GM10847 (cell line): ENCODE results near the gene PHACTR1.

Source experiments
- POLR2A ChIP-seq: IDR thresholded peaks from 2 replicates; pipeline ENCODE4 v1.6.1; 2011; ENCODE audit not compliant: insufficient read length; ENCODE audit errors: extremely low read depth

PHACTR1 gene

GRCh38 chr6:13298446-13298845 lies 581.9 kb downstream of the PHACTR1 start:
- no peak for TF ChIP-seq POLR2A

GRCh38 chr6:13299403-13299821 lies 582.8 kb downstream of the PHACTR1 start:
- no peak for TF ChIP-seq POLR2A

GRCh38 chr6:13299918-13300317 lies 583.4 kb downstream of the PHACTR1 start:
- TF ChIP-seq POLR2A, result no peak

- TF ChIP-seq POLR2A, result no peak
These were observed 584.4 kb downstream of the PHACTR1 start for GRCh38 chr6:13300643-13301590.

- TF ChIP-seq POLR2A, result no peak
These were observed 585.7 kb downstream of the PHACTR1 start for GRCh38 chr6:13302291-13302690.

- TF ChIP-seq POLR2A, result no peak
These were observed 586.4 kb downstream of the PHACTR1 start for GRCh38 chr6:13302751-13303667.

- no peak for TF ChIP-seq POLR2A
These were observed 587.1 kb downstream of the PHACTR1 start for GRCh38 chr6:13303668-13304017.

- no peak for TF ChIP-seq POLR2A
These were observed 587.5 kb downstream of the PHACTR1 start for GRCh38 chr6:13304101-13304500.

- no peak for TF ChIP-seq POLR2A
These were observed 588.2 kb downstream of the PHACTR1 start for GRCh38 chr6:13304580-13305260.

- TF ChIP-seq POLR2A, result no peak
These were observed 588.7 kb downstream of the PHACTR1 start for GRCh38 chr6:13305288-13305687.

GRCh38 chr6:13305791-13306190 lies 589.2 kb downstream of the PHACTR1 start:
- no peak for TF ChIP-seq POLR2A

GRCh38 chr6:13307508-13307995 lies 591.0 kb downstream of the PHACTR1 start:
- no peak for TF ChIP-seq POLR2A

GRCh38 chr6:13308332-13308731 lies 591.8 kb downstream of the PHACTR1 start:
- no peak for TF ChIP-seq POLR2A

GRCh38 chr6:13311155-13311554 lies 594.6 kb downstream of the PHACTR1 start:
- TF ChIP-seq POLR2A, result no peak

GRCh38 chr6:13314806-13315205 lies 598.2 kb downstream of the PHACTR1 start:
- TF ChIP-seq POLR2A, result no peak

- no peak for TF ChIP-seq POLR2A
These were observed 599.3 kb downstream of the PHACTR1 start for GRCh38 chr6:13315896-13316295.

GRCh38 chr6:13318821-13319220 lies 602.3 kb downstream of the PHACTR1 start:
- no peak for TF ChIP-seq POLR2A
